Measurements from ENCODE around the gene PSORS1C2.
"Not testable (repeated sequence)": the region's sequence is repeated elsewhere in the genome, so short reads cannot be mapped to it uniquely, and the experiment has no call there.

The PSORS1C2 gene

GRCh38 chr6:31138982-31139381 is at the start of gene PSORS1C2:
TSS of gene PSORS1C2 (minus strand) at chr6:31139066. CDS start at chr6:31139026, 40 bp downstream.
- Histone ChIP-seq H3K27ac (ENCODE audit: low read depth, low read length) (no peak within 1 kb of the TSS), H3K9ac (ENCODE audit: low read length) (no peak within 1 kb of the TSS), H3K4me1 (ENCODE audit: control insufficient read depth, insufficient read depth, low read length) (peaks cover 39% of the 10 kb centered on the region), H3K9me3 (ENCODE audit: control insufficient read depth, insufficient read depth, low read depth, low read length) (no peaks in the 10 kb centered on the region), H3K27me3 (ENCODE audit: control insufficient read depth, insufficient read depth, low read length) (no peaks in the 10 kb centered on the region), H3K36me3 (ENCODE audit: control insufficient read depth, insufficient read depth, low read length) (peaks cover 14% of the 10 kb centered on the region), H3K4me3 (ENCODE audit: low read depth, low read length) (no peak within 1 kb of the TSS)

- Histone ChIP-seq H3K27ac (ENCODE audit: low read depth, low read length) (no peak overlapping the region), H3K9me3 (ENCODE audit: control insufficient read depth, insufficient read depth, low read depth, low read length) (no peaks in the 10 kb centered on the region), H3K36me3 (ENCODE audit: control insufficient read depth, insufficient read depth, low read length) (no peaks in the 10 kb centered on the region)
These were observed 48.9 kb upstream of the PSORS1C2 start for GRCh38 chr6:31187780-31188194.

GRCh38 chr6:31186052-31186734 is 47.3 kb upstream of the PSORS1C2 start:
- Histone ChIP-seq H3K4me3 (ENCODE audit: low read depth, low read length) (no peak overlapping the region), H3K9me3 (ENCODE audit: control insufficient read depth, insufficient read depth, low read depth, low read length) (no peaks in the 10 kb centered on the region), H3K9ac (ENCODE audit: low read length) (no peak overlapping the region), H3K4me1 (ENCODE audit: control insufficient read depth, insufficient read depth, low read length) (peaks cover 13% of the 10 kb centered on the region), H3K27me3 (ENCODE audit: control insufficient read depth, insufficient read depth, low read length) (no peaks in the 10 kb centered on the region), H3K27ac (ENCODE audit: low read depth, low read length) (no peak overlapping the region), H3K36me3 (ENCODE audit: control insufficient read depth, insufficient read depth, low read length) (no peaks in the 10 kb centered on the region)

More at GRCh38 chr6:31187780-31188194, 48.9 kb upstream of the PSORS1C2 start:
- H3K27me3 ChIP-seq (ENCODE audit: control insufficient read depth, insufficient read depth, low read length), result no peaks in the 10 kb centered on the region
- no peak overlapping the region for H3K9ac ChIP-seq (ENCODE audit: low read length)
- H3K4me1 ChIP-seq (ENCODE audit: control insufficient read depth, insufficient read depth, low read length), result peaks cover 13% of the 10 kb centered on the region
- no peak overlapping the region for H3K4me3 ChIP-seq (ENCODE audit: low read depth, low read length)

- not testable (repeated sequence) for H3K9me3 ChIP-seq (ENCODE audit: control insufficient read depth, insufficient read depth, low read depth, low read length); H3K27ac ChIP-seq (ENCODE audit: low read depth, low read length); H3K9ac ChIP-seq (ENCODE audit: low read length); H3K27me3 ChIP-seq (ENCODE audit: control insufficient read depth, insufficient read depth, low read length); H3K36me3 ChIP-seq (ENCODE audit: control insufficient read depth, insufficient read depth, low read length); H3K4me3 ChIP-seq (ENCODE audit: low read depth, low read length)
- peaks cover 13% of the 10 kb centered on the region for H3K4me1 ChIP-seq (ENCODE audit: control insufficient read depth, insufficient read depth, low read length)
These were observed 46.8 kb upstream of the PSORS1C2 start for GRCh38 chr6:31185695-31186051.

GRCh38 chr6:31183859-31184258 is 45.0 kb upstream of the PSORS1C2 start:
- H3K4me1 ChIP-seq (ENCODE audit: control insufficient read depth, insufficient read depth, low read length), result peaks cover 11% of the 10 kb centered on the region; the same call in 1 of the 2 replicates
- not testable (repeated sequence) for H3K36me3 ChIP-seq (ENCODE audit: control insufficient read depth, insufficient read depth, low read length); H3K9ac ChIP-seq (ENCODE audit: low read length); H3K27me3 ChIP-seq (ENCODE audit: control insufficient read depth, insufficient read depth, low read length); H3K27ac ChIP-seq (ENCODE audit: low read depth, low read length); H3K9me3 ChIP-seq (ENCODE audit: control insufficient read depth, insufficient read depth, low read depth, low read length); H3K4me3 ChIP-seq (ENCODE audit: low read depth, low read length)

- peaks cover 11% of the 10 kb centered on the region; the same call in 1 of the 2 replicates for H3K4me1 ChIP-seq (ENCODE audit: control insufficient read depth, insufficient read depth, low read length)
- not testable (repeated sequence) for H3K27me3 ChIP-seq (ENCODE audit: control insufficient read depth, insufficient read depth, low read length); H3K9me3 ChIP-seq (ENCODE audit: control insufficient read depth, insufficient read depth, low read depth, low read length); H3K27ac ChIP-seq (ENCODE audit: low read depth, low read length); H3K9ac ChIP-seq (ENCODE audit: low read length); H3K4me3 ChIP-seq (ENCODE audit: low read depth, low read length); H3K36me3 ChIP-seq (ENCODE audit: control insufficient read depth, insufficient read depth, low read length)
These were observed 44.4 kb upstream of the PSORS1C2 start for GRCh38 chr6:31183287-31183686.

GRCh38 chr6:31180500-31180899 is 41.6 kb upstream of the PSORS1C2 start:
- Histone ChIP-seq H3K4me1 (ENCODE audit: control insufficient read depth, insufficient read depth, low read length) (peaks cover 23% of the 10 kb centered on the region; the same call in 1 of the 2 replicates), H3K27ac (ENCODE audit: low read depth, low read length) (no peak overlapping the region), H3K4me3 (ENCODE audit: low read depth, low read length) (no peak overlapping the region), H3K9me3 (ENCODE audit: control insufficient read depth, insufficient read depth, low read depth, low read length) (no peaks in the 10 kb centered on the region), H3K9ac (ENCODE audit: low read length) (no peak overlapping the region), H3K27me3 (ENCODE audit: control insufficient read depth, insufficient read depth, low read length) (no peaks in the 10 kb centered on the region), H3K36me3 (ENCODE audit: control insufficient read depth, insufficient read depth, low read length) (no peaks in the 10 kb centered on the region)

GRCh38 chr6:31179896-31180295 is 41.0 kb upstream of the PSORS1C2 start:
- no peak overlapping the region for H3K4me3 ChIP-seq (ENCODE audit: low read depth, low read length)

GRCh38 chr6:31179042-31179386 is 40.1 kb upstream of the PSORS1C2 start:
- H3K9ac ChIP-seq (ENCODE audit: low read length), result no peak overlapping the region
- H3K36me3 ChIP-seq (ENCODE audit: control insufficient read depth, insufficient read depth, low read length), result no peaks in the 10 kb centered on the region
- no peaks in the 10 kb centered on the region for H3K27me3 ChIP-seq (ENCODE audit: control insufficient read depth, insufficient read depth, low read length)
- H3K4me3 ChIP-seq (ENCODE audit: low read depth, low read length), result no peak overlapping the region
- H3K27ac ChIP-seq (ENCODE audit: low read depth, low read length), result no peak overlapping the region
- peaks cover 36% of the 10 kb centered on the region for H3K4me1 ChIP-seq (ENCODE audit: control insufficient read depth, insufficient read depth, low read length)
- H3K9me3 ChIP-seq (ENCODE audit: control insufficient read depth, insufficient read depth, low read depth, low read length), result no peaks in the 10 kb centered on the region

More at GRCh38 chr6:31179896-31180295, 41.0 kb upstream of the PSORS1C2 start:
- Histone ChIP-seq H3K9me3 (ENCODE audit: control insufficient read depth, insufficient read depth, low read depth, low read length) (no peaks in the 10 kb centered on the region), H3K9ac (ENCODE audit: low read length) (no peak overlapping the region), H3K36me3 (ENCODE audit: control insufficient read depth, insufficient read depth, low read length) (no peaks in the 10 kb centered on the region), H3K27ac (ENCODE audit: low read depth, low read length) (no peak overlapping the region), H3K4me1 (ENCODE audit: control insufficient read depth, insufficient read depth, low read length) (peaks cover 29% of the 10 kb centered on the region; the same call in 1 of the 2 replicates), H3K27me3 (ENCODE audit: control insufficient read depth, insufficient read depth, low read length) (no peaks in the 10 kb centered on the region)

- Histone ChIP-seq H3K9ac (ENCODE audit: low read length) (no peak overlapping the region), H3K27me3 (ENCODE audit: control insufficient read depth, insufficient read depth, low read length) (no peaks in the 10 kb centered on the region), H3K27ac (ENCODE audit: low read depth, low read length) (no peak overlapping the region), H3K36me3 (ENCODE audit: control insufficient read depth, insufficient read depth, low read length) (no peaks in the 10 kb centered on the region), H3K4me1 (ENCODE audit: control insufficient read depth, insufficient read depth, low read length) (peaks cover 36% of the 10 kb centered on the region), H3K9me3 (ENCODE audit: control insufficient read depth, insufficient read depth, low read depth, low read length) (no peaks in the 10 kb centered on the region), H3K4me3 (ENCODE audit: low read depth, low read length) (no peak overlapping the region)
These were observed 39.5 kb upstream of the PSORS1C2 start for GRCh38 chr6:31178143-31179041.

- Histone ChIP-seq H3K9me3 (ENCODE audit: control insufficient read depth, insufficient read depth, low read depth, low read length) (no peaks in the 10 kb centered on the region), H3K36me3 (ENCODE audit: control insufficient read depth, insufficient read depth, low read length) (no peaks in the 10 kb centered on the region), H3K27me3 (ENCODE audit: control insufficient read depth, insufficient read depth, low read length) (no peaks in the 10 kb centered on the region), H3K9ac (ENCODE audit: low read length) (no peak overlapping the region), H3K27ac (ENCODE audit: low read depth, low read length) (no peak overlapping the region), H3K4me3 (ENCODE audit: low read depth, low read length) (no peak overlapping the region), H3K4me1 (ENCODE audit: control insufficient read depth, insufficient read depth, low read length) (peaks cover 54% of the 10 kb centered on the region)
These were observed 37.1 kb upstream of the PSORS1C2 start for GRCh38 chr6:31175971-31176370.
